ENCODE results near the gene ENTPD6.

Gene ENTPD6

GRCh38 chr20:25209911-25210310 is 14.4 kb downstream of the ENTPD6 start:
- DNase-seq: no peak

DNA sequence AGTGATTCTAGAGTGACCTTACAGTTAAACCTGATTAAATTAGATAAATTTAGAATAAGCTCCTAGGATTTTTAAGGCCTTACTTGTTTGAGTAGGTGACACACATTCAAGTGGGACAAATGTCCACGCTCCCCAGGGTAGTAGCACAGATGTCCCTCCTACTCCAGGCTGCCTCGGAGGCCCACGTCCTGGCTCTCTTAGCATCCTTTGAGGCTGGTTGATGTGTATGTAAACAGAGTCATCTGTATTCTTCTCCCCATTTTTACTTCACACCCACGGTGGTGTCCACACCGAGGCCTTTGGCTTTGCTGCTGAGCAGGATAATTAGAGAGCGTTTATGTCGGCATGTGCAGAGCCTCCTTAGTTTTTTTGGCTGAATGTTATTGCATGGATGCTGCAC is 15.8 kb downstream of the ENTPD6 start:
- no peak for DNase-seq

GRCh38 chr20:25212242-25212641 is 16.7 kb downstream of the ENTPD6 start:
- DNase-seq: no peak

DNA sequence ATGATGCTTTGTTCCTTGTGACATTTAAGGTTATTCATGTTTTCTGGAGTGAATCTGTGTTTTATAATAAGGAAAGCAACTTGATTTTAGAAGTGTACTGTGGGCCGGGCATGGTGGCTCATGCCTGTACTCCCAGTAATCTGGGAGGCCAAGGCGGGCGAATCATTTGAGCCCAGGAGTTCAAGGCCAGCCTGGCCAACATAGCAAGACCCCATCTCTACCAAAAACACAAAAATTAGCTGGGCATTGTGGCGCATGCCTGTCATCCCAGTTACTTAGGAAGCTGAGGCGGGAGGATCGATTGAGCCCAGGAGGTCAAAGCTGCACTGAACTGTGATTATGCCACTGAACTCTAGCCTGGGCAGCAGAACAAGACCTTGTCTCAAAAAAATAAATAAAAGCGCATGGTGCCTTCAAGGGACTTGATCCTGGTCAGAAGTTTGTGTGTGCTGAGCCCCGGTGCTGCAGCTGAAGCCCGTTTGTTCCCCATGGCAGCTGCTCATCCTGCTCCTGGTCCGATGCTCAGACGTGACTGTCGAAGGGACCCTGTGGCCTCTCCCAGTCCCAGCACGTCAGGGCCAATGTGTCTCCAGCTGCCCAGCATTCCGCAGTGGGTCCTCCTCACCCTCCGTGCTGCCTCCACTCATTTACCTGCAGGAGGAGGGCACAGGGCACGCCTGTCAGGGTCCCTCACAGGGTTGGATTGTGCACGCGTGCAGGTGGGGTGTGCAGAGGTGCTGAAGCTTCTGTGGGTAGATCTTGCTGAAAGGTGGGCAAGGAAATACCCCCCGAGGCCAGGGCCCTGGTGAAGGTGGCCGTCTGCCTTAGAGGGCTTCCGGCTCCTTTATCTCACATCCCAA is 18.3 kb downstream of the ENTPD6 start:
- DNase-seq: no peak

- DNase-seq: no peak
Measured at GRCh38 chr20:25214426-25214790, 18.9 kb downstream of the ENTPD6 start.

DNA sequence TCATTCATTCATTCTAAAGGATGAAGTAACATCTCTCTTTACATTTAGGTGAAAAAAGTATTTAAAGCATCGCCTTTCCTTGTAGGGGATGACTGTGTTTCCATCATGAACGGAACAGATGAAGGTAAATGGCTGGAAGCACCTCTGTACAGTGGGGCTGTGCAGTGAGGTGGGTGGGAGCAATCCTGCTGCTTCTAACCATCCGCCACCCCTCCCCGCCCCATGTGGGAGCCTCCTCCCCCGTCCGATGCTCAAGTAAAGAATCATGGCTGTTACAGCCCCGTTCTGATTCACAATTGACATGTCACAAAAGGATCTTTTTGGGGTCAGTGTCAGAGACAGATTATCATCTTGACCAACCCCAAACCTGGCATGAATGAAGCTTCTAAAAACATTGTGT is 19.3 kb downstream of the ENTPD6 start:
- no peak for DNase-seq

DNA sequence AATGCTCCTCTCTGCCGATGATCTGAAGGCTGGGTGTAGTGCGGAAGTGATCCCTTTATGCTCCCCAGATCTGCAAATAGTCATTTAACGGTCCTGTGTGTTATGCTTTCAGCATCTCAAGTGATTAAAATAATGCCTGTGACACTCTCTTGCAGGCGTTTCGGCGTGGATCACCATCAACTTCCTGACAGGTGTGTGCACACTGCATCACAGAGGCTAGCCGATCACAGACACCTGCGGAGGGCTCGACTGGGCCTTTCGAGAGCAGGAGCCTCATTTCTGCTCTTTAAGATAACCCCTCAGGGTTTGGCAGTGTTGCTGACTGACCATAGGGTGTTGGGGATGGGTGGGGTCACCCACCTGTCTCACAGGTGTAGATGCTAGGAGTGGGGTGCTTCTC is 20.0 kb downstream of the ENTPD6 start:
- no peak for DNase-seq

DNA sequence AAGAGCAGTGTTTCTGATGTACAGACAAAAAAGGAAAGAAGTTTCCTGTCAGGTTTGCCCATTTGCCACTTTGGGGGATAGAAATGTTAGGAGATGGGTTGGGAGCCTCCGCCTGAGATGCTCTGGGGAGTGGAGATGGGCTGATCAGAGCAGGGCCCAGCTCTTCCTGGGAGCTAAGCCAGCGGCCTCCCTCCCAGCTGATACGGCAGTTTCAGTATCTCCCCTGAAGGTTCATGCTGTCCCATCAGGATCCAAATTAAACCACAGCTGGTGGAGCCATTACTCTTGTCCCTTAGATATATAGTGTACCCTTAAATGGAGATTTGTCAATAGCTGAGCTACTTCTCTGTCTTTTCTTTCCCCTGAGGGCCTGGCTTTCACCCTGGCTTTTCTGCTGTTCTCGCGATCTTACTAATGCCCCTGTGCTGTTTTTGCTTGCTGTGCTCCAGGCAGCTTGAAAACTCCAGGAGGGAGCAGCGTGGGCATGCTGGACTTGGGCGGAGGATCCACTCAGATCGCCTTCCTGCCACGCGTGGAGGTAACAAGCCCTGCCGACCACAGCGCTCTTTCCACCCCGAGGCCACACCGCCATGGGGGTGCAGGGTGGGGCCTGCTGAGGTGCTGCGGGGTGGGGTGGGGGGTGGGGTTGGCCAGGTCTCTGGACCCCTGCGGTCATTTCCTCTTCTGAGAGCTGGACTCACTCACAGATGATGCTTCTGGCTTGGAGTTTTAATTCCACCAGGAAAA is 20.9 kb downstream of the ENTPD6 start:
- no peak for DNase-seq

DNA sequence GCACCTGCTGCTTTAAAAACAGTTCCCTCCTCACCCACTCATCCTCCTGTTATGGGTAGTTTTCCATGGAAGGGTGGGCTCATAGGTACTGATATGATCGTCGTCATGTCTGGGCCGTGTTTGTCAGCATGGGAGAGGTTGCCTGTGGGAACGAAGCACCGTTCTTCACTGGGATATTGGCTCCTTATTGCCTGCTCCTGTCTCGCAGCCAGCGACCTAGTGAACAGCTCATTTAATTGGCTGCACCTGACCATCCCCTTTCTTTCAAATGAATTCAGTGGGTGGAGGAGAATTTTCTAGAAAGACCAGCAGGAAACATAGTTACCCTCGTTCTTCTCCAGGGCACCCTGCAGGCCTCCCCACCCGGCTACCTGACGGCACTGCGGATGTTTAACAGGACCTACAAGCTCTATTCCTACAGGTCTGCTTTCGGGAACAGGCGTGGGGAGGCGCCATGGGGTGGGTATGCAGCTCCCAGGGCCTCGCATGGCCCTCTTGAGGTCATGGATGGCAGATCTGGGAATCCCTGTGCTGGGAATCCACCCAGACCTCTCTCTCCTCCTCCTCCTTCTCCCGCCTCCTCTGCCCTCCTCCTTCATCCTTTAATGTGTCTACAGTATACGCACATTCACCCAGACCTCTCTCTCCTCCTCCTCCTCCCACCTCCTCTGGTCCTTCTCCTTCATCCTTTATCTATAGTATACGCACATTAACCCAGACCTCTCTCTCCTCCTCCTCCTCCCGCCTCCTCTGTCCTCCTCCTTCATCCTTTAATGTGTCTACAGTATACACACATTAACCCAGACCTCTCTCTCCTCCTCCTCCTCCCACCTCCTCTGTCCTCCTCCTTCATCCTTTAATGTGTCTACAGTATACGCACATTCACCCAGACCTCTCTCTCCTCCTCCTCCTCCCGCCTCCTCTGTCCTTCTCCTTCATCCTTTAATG is 21.9 kb downstream of the ENTPD6 start:
- DNase-seq: no peak

DNA sequence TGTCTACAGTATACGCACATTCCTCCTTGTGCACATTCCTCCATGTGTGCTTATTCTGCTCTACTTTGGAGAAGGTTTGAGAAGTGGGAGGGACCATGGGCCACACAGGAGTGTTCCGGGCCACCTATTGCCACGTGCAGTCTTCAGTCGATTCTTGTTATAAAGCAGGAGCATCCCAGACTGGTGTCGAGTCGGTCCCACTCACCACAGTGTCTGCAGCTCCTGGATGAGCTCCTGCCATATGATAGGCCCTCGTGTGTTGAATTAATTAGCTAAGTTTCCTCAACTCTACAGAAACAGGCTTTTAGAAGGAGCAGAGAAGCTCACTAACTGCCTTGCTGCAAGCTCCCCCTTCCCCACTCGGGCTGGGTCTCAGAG is 22.6 kb downstream of the ENTPD6 start:
- no peak for DNase-seq

DNA sequence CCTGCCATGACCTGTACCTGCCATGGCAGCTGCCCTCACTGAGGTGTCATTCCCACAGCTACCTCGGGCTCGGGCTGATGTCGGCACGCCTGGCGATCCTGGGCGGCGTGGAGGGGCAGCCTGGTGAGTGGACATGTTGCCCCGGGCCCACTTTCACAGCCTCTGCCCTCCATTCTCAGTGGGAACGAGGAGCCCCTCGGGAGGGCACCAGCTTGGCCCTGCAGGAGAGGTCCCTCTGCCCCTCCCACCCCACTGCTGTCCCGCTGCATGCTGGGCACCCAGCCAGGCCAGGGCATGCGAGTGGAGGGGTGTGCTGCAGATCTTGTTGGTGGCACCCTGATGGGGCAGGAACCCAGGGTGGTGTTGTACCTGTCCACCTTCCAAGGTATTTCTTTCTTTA is 23.0 kb downstream of the ENTPD6 start:
- no peak for DNase-seq

- DNase-seq: no peak
Measured at GRCh38 chr20:25219365-25219764, 23.9 kb downstream of the ENTPD6 start.

GRCh38 chr20:25220021-25220730 is 24.7 kb downstream of the ENTPD6 start:
- no peak for DNase-seq

GRCh38 chr20:25220810-25221591 is 25.5 kb downstream of the ENTPD6 start:
- no peak for DNase-seq

- DNase-seq: no peak
Measured at GRCh38 chr20:25221592-25222460, 26.3 kb downstream of the ENTPD6 start.

DNA sequence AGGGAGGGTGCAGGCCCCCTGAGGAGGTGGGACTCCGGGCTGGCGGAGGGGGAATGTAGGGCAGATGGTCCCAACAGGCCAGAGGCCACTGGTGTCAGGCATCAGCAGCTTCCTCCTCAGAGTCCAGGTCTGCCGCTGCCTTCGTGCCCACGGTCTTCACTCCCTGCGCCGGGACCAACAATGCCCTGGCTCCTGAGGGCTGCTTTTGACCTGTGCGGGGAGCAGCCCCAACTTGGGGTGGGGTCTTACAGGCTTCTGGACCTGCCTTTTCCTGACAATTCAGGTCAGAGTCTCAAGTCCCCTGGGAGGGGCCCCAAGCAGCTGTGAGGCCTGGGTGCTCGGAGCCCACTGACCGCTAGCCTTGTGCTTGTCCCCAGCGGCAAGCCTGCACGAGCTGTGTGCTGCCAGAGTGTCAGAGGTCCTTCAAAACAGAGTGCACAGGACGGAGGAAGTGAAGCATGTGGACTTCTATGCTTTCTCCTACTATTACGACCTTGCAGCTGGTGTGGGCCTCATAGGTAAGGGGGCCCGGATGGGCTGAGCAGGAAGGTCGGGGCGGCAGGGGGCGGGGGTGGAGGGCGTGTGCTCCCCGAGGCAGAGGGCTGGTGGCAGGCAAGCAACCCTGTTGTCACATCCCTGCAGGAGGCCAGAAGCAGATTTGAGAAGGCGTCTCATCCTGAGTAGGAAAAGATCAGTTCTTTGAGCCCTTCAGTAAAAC is 27.1 kb downstream of the ENTPD6 start:
- DNase-seq: no peak

DNA sequence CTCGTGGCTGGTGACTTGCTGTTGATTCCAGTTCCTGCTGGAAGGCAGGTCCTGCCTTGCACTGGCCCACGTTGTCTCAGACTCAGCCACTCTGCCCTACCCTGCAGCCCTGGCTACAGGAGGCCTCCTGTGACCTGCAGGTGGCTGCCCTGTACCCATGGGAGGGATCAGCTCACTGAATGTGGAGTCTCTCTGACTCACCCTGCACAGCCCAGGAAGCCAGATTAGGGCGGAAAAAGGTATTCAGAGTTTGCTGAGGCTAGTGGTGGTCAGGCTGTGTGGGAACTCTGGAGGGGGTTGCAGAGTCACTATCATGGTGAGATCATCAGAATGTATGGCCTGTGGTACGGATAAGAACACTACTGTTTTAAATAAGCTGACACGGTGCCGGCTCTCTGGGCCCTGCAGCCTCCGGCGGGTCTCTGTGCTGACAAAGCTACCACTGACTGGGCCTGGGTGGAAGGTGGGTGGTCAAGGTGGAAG is 27.7 kb downstream of the ENTPD6 start:
- peak; percentile 85 for DNase-seq

- DNase-seq: no peak
Measured at GRCh38 chr20:25223765-25224720, 28.5 kb downstream of the ENTPD6 start.

DNA sequence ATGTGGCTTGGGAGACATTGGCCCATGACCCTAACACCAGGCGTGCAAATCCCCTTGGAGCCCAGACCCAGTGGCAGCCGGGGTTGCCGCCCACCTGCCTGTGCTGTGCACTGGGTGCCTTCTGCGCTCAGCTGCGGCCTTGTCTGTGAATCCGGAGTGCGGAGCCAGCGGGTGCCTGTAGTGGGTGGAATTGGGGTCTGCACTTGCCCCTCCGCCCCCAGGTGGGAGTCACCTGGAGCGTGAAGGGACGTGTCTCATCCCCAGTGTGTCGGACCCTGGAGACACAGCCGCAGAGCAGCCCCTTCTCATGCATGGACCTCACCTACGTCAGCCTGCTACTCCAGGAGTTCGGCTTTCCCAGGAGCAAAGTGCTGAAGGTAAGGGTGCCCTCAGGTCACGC is 29.4 kb downstream of the ENTPD6 start:
- no peak for DNase-seq
